Measurements from ENCODE around the gene CORO7.

CORO7 gene

GRCh38 chr16:4381935-4382794 lies 34.2 kb downstream of the CORO7 start:
- H2BK15ac ChIP-seq (replicated peaks; ENCODE audit: low read depth): no peak overlapping the region
- no peaks in the 10 kb centered on the region for H3K79me2 ChIP-seq (ENCODE audit: control insufficient read depth, insufficient read depth, low read length)
- no peak overlapping the region for H3K18ac ChIP-seq (ENCODE audit: low read length)
- no peak overlapping the region for H2BK5ac ChIP-seq (ENCODE audit: low read length)
- H4K5ac ChIP-seq (ENCODE audit: low read length): no peak overlapping the region
- H2BK120ac ChIP-seq (ENCODE audit: low read depth, low read length): no peak overlapping the region
- H3K27me3 ChIP-seq (ENCODE audit: insufficient read depth, low read length, poor library complexity): no peaks in the 10 kb centered on the region
- no peaks in the 10 kb centered on the region for H3K36me3 ChIP-seq (ENCODE audit: control insufficient read depth, insufficient read depth, low read length)
- no peak overlapping the region for H3K9ac ChIP-seq (ENCODE audit: low read length)
- H4K8ac ChIP-seq (ENCODE audit: low read depth, low read length): no peak overlapping the region
- H3K79me1 ChIP-seq (ENCODE audit: low read length): no peaks in the 10 kb centered on the region
- no peak for DNase-seq
- no peak overlapping the region for H3K23ac ChIP-seq (ENCODE audit: low read length)
- no peak overlapping the region for H3K4me3 ChIP-seq (ENCODE audit: low read length)
- no peak overlapping the region for H3K4ac ChIP-seq (ENCODE audit: low read depth, low read length)
- H3K27ac ChIP-seq (ENCODE audit: low read depth, low read length): no peak overlapping the region
- no peak overlapping the region for H3K4me2 ChIP-seq (ENCODE audit: low read length)
- no peak overlapping the region for H2AK5ac ChIP-seq (ENCODE audit: low read length)
- WGBS (ENCODE audit: extremely low coverage, insufficient coverage, low lambda C conversion rate): no CpG with 5 or more reads among the region's 55 CpGs
- peaks cover 5% of the 10 kb centered on the region for H3K4me1 ChIP-seq (ENCODE audit: control insufficient read depth, low read depth, low read length)
- no peak overlapping the region for H3K56ac ChIP-seq (ENCODE audit: low read length)

DNA sequence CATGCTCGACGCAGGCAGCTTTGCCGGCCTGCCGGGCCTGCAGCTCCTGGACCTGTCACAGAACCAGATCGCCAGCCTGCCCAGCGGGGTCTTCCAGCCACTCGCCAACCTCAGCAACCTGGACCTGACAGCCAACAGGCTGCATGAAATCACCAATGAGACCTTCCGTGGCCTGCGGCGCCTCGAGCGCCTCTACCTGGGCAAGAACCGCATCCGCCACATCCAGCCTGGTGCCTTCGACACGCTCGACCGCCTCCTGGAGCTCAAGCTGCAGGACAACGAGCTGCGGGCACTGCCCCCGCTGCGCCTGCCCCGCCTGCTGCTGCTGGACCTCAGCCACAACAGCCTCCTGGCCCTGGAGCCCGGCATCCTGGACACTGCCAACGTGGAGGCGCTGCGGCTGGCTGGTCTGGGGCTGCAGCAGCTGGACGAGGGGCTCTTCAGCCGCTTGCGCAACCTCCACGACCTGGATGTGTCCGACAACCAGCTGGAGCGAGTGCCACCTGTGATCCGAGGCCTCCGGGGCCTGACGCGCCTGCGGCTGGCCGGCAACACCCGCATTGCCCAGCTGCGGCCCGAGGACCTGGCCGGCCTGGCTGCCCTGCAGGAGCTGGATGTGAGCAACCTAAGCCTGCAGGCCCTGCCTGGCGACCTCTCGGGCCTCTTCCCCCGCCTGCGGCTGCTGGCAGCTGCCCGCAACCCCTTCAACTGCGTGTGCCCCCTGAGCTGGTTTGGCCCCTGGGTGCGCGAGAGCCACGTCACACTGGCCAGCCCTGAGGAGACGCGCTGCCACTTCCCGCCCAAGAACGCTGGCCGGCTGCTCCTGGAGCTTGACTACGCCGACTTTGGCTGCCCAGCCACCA lies 35.1 kb downstream of the CORO7 start:
- Histone ChIP-seq H3K9ac (ENCODE audit: low read length) (no peak overlapping the region), H3K4ac (ENCODE audit: low read depth, low read length) (no peak overlapping the region), H2BK120ac (ENCODE audit: low read depth, low read length) (no peak overlapping the region), H3K4me2 (ENCODE audit: low read length) (no peak overlapping the region), H4K8ac (ENCODE audit: low read depth, low read length) (no peak overlapping the region), H3K56ac (ENCODE audit: low read length) (no peak overlapping the region), H3K36me3 (ENCODE audit: control insufficient read depth, insufficient read depth, low read length) (no peaks in the 10 kb centered on the region), H3K79me2 (ENCODE audit: control insufficient read depth, insufficient read depth, low read length) (no peaks in the 10 kb centered on the region), H3K18ac (ENCODE audit: low read length) (no peak overlapping the region), H3K27ac (ENCODE audit: low read depth, low read length) (no peak overlapping the region), H4K5ac (ENCODE audit: low read length) (no peak overlapping the region), H3K27me3 (ENCODE audit: insufficient read depth, low read length, poor library complexity) (no peaks in the 10 kb centered on the region), H3K4me3 (ENCODE audit: low read length) (no peak overlapping the region), H2AK5ac (ENCODE audit: low read length) (no peak overlapping the region), H3K4me1 (ENCODE audit: control insufficient read depth, low read depth, low read length) (peaks cover 9% of the 10 kb centered on the region), H2BK15ac (replicated peaks; ENCODE audit: low read depth) (no peak overlapping the region), H2BK5ac (ENCODE audit: low read length) (no peak overlapping the region), H3K79me1 (ENCODE audit: low read length) (peaks cover 2% of the 10 kb centered on the region), H3K23ac (ENCODE audit: low read length) (no peak overlapping the region)
- no CpG with 5 or more reads among the region's 59 CpGs for WGBS (ENCODE audit: extremely low coverage, insufficient coverage, low lambda C conversion rate)
- no peak for DNase-seq

DNA sequence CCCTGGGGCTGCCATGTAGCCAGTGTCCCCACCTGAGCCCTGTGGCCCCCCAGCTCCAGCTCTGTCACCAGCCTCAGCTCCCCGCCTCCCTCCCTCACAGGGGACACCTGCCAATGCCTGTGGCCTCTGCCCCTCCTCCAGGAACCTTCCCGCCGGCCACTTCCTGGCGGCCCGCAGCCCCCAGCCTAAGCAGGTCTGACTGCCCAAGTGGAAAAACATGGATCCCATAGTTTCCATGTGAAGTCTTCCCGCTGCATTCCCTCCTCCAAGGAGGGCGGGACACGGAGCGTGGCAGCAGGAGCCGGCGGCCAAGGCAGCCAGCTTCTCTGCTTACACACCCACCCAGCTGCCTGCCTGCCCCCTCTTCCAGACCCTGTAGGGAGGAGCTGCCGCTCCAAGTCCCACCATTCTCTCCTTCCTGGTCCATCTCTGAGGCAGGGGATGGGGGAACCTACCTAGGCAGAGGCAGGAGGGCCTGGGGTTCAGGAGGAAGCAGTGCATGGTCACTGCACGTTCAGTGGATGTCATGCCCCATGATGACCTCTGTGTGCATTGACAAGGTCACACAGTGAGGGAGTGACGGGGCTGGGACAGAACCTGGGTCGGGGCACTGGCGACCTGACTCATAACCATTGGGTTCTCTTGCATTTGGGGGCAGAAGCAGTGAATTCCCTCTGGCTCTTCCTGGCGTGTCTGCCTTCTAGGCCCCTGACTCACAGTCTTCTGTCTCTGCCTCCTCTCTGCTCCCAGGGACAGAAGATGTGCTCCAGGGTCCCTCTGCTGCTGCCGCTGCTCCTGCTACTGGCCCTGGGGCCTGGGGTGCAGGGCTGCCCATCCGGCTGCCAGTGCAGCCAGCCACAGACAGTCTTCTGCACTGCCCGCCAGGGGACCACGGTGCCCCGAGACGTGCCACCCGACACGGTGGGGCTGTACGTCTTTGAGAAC lies 36.0 kb downstream of the CORO7 start:
- peaks cover 10% of the 10 kb centered on the region for H3K4me1 ChIP-seq (ENCODE audit: control insufficient read depth, low read depth, low read length)
- H4K5ac ChIP-seq (ENCODE audit: low read length): no peak overlapping the region
- no peak overlapping the region for H2BK120ac ChIP-seq (ENCODE audit: low read depth, low read length)
- no peaks in the 10 kb centered on the region for H3K27me3 ChIP-seq (ENCODE audit: insufficient read depth, low read length, poor library complexity)
- no peak overlapping the region for H3K23ac ChIP-seq (ENCODE audit: low read length)
- no peak overlapping the region for H2BK15ac ChIP-seq (replicated peaks; ENCODE audit: low read depth)
- H3K4me3 ChIP-seq (ENCODE audit: low read length): no peak overlapping the region
- H3K36me3 ChIP-seq (ENCODE audit: control insufficient read depth, insufficient read depth, low read length): no peaks in the 10 kb centered on the region
- H3K4ac ChIP-seq (ENCODE audit: low read depth, low read length): no peak overlapping the region
- no peak for DNase-seq
- no peak overlapping the region for H3K18ac ChIP-seq (ENCODE audit: low read length)
- H2AK5ac ChIP-seq (ENCODE audit: low read length): no peak overlapping the region
- no peak overlapping the region for H3K56ac ChIP-seq (ENCODE audit: low read length)
- H4K8ac ChIP-seq (ENCODE audit: low read depth, low read length): no peak overlapping the region
- peaks cover 2% of the 10 kb centered on the region for H3K79me1 ChIP-seq (ENCODE audit: low read length)
- H3K27ac ChIP-seq (ENCODE audit: low read depth, low read length): no peak overlapping the region
- WGBS (ENCODE audit: extremely low coverage, insufficient coverage, low lambda C conversion rate): no CpG with 5 or more reads among the region's 26 CpGs
- no peak overlapping the region for H3K9ac ChIP-seq (ENCODE audit: low read length)
- no peak overlapping the region for H3K4me2 ChIP-seq (ENCODE audit: low read length)
- no peak overlapping the region for H2BK5ac ChIP-seq (ENCODE audit: low read length)
- no peaks in the 10 kb centered on the region for H3K79me2 ChIP-seq (ENCODE audit: control insufficient read depth, insufficient read depth, low read length)

DNA sequence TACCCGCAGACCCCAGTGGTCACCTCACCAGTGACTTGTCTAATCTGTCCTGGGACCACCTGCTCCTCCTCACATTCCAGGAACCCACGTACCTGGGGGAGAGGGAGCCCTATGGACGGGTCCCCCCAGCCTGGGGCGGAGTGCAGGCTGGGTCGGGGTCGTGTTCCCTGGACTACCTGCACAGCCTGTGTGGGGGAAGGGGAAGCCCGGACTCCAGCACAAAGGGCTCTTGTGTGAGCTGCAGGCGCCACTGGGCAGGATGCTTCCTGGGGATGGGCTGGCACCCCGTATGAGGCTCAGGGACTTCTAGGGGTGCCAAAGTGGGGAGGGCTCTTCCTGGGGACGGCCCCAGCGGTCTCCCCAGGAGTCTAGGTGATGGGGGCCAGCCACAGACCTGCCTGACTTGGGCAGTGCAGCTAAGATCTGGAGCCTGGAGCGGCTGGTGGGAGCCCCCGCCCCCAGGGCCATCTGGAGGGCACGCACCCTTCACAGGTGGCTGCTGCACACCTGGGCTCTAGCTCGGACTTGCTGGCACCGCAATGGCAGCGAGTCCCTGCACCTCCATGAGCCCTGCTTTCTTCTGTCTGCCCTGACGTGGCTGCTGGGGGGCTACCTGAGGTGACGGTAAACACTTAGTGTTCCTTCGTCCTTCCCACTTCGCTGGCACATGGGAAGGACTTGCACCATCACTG lies 37.3 kb downstream of the CORO7 start:
- H3K79me1 ChIP-seq (ENCODE audit: low read length): peaks cover 2% of the 10 kb centered on the region
- H3K56ac ChIP-seq (ENCODE audit: low read length): no peak overlapping the region
- no peak overlapping the region for H3K18ac ChIP-seq (ENCODE audit: low read length)
- H3K4me2 ChIP-seq (ENCODE audit: low read length): no peak overlapping the region
- no peaks in the 10 kb centered on the region for H3K36me3 ChIP-seq (ENCODE audit: control insufficient read depth, insufficient read depth, low read length)
- peaks cover 13% of the 10 kb centered on the region for H3K4me1 ChIP-seq (ENCODE audit: control insufficient read depth, low read depth, low read length)
- WGBS (ENCODE audit: extremely low coverage, insufficient coverage, low lambda C conversion rate): no CpG with 5 or more reads among the region's 21 CpGs
- no peak overlapping the region for H2BK5ac ChIP-seq (ENCODE audit: low read length)
- H3K27ac ChIP-seq (ENCODE audit: low read depth, low read length): no peak overlapping the region
- H4K5ac ChIP-seq (ENCODE audit: low read length): no peak overlapping the region
- no peak overlapping the region for H3K23ac ChIP-seq (ENCODE audit: low read length)
- no peak overlapping the region for H2AK5ac ChIP-seq (ENCODE audit: low read length)
- H3K9ac ChIP-seq (ENCODE audit: low read length): no peak overlapping the region
- no peak for DNase-seq
- H4K8ac ChIP-seq (ENCODE audit: low read depth, low read length): no peak overlapping the region
- H3K27me3 ChIP-seq (ENCODE audit: insufficient read depth, low read length, poor library complexity): no peaks in the 10 kb centered on the region
- H3K4ac ChIP-seq (ENCODE audit: low read depth, low read length): no peak overlapping the region
- no peaks in the 10 kb centered on the region for H3K79me2 ChIP-seq (ENCODE audit: control insufficient read depth, insufficient read depth, low read length)
- H2BK120ac ChIP-seq (ENCODE audit: low read depth, low read length): no peak overlapping the region
- no peak overlapping the region for H3K4me3 ChIP-seq (ENCODE audit: low read length)
- H2BK15ac ChIP-seq (replicated peaks; ENCODE audit: low read depth): no peak overlapping the region

GRCh38 chr16:4378161-4378666 lies 38.2 kb downstream of the CORO7 start:
- Histone ChIP-seq H3K18ac (ENCODE audit: low read length) (no peak overlapping the region), H3K4me3 (ENCODE audit: low read length) (no peak overlapping the region), H2BK15ac (replicated peaks; ENCODE audit: low read depth) (no peak overlapping the region), H2BK120ac (ENCODE audit: low read depth, low read length) (no peak overlapping the region), H3K36me3 (ENCODE audit: control insufficient read depth, insufficient read depth, low read length) (no peaks in the 10 kb centered on the region), H4K5ac (ENCODE audit: low read length) (no peak overlapping the region), H4K8ac (ENCODE audit: low read depth, low read length) (no peak overlapping the region), H3K79me2 (ENCODE audit: control insufficient read depth, insufficient read depth, low read length) (no peaks in the 10 kb centered on the region), H2BK5ac (ENCODE audit: low read length) (no peak overlapping the region), H3K79me1 (ENCODE audit: low read length) (peaks cover 2% of the 10 kb centered on the region), H3K56ac (ENCODE audit: low read length) (no peak overlapping the region), H3K4me1 (ENCODE audit: control insufficient read depth, low read depth, low read length) (peaks cover 17% of the 10 kb centered on the region), H3K27me3 (ENCODE audit: insufficient read depth, low read length, poor library complexity) (no peaks in the 10 kb centered on the region), H3K23ac (ENCODE audit: low read length) (no peak overlapping the region), H3K4ac (ENCODE audit: low read depth, low read length) (no peak overlapping the region), H3K27ac (ENCODE audit: low read depth, low read length) (no peak overlapping the region), H3K9ac (ENCODE audit: low read length) (no peak overlapping the region), H3K4me2 (ENCODE audit: low read length) (no peak overlapping the region), H2AK5ac (ENCODE audit: low read length) (no peak overlapping the region)
- DNase-seq: no peak
- no CpG with 5 or more reads among the region's 15 CpGs for WGBS (ENCODE audit: extremely low coverage, insufficient coverage, low lambda C conversion rate)

Data from mesendoderm (in vitro differentiated cells).